ENCODE data around the gene HOXB7.

Gene HOXB7

GRCh38 chr17:48605991-48606891, 4.6 kb downstream of the HOXB7 start:
- no peak for DNase-seq (ENCODE audit: low read depth, low spot score)
- Histone ChIP-seq H3K9me3 (ENCODE audit: control insufficient read depth, insufficient read depth, low read length) (no peaks in the 10 kb centered on the region), H3K36me3 (ENCODE audit: control insufficient read depth, insufficient read depth, low read length) (no peaks in the 10 kb centered on the region), H3K4me3 (ENCODE audit: low read length) (no peak overlapping the region), H3K27me3 (ENCODE audit: control insufficient read depth, insufficient read depth, low read length) (peaks cover 97% of the 10 kb centered on the region), H3K4me1 (ENCODE audit: control insufficient read depth, insufficient read depth, low read length) (peaks cover 3% of the 10 kb centered on the region; the same call in 1 of the 2 replicates), H3K27ac (ENCODE audit: low read length) (no peak overlapping the region)
- no CpG with 5 or more reads among the region's 41 CpGs for WGBS (ENCODE audit: insufficient coverage, insufficient read length)

- DNase-seq (ENCODE audit: low read depth, low spot score), result no peak
- 100% methylated on average over 1 of the region's 10 CpGs for WGBS (ENCODE audit: insufficient coverage, insufficient read length)
- H3K36me3 ChIP-seq (ENCODE audit: control insufficient read depth, insufficient read depth, low read length), result no peaks in the 10 kb centered on the region
- no peaks in the 10 kb centered on the region for H3K9me3 ChIP-seq (ENCODE audit: control insufficient read depth, insufficient read depth, low read length)
- H3K27ac ChIP-seq (ENCODE audit: low read length), result no peak overlapping the region
- peaks cover 97% of the 10 kb centered on the region for H3K27me3 ChIP-seq (ENCODE audit: control insufficient read depth, insufficient read depth, low read length)
- peaks cover 2% of the 10 kb centered on the region; the same call in 1 of the 2 replicates for H3K4me1 ChIP-seq (ENCODE audit: control insufficient read depth, insufficient read depth, low read length)
- H3K4me3 ChIP-seq (ENCODE audit: low read length), result no peak overlapping the region
Observed at GRCh38 chr17:48605409-48605919, 5.4 kb downstream of the HOXB7 start.

- Histone ChIP-seq H3K4me1 (ENCODE audit: control insufficient read depth, insufficient read depth, low read length) (no peaks in the 10 kb centered on the region; the same call in 1 of the 2 replicates), H3K36me3 (ENCODE audit: control insufficient read depth, insufficient read depth, low read length) (no peaks in the 10 kb centered on the region), H3K9me3 (ENCODE audit: control insufficient read depth, insufficient read depth, low read length) (no peaks in the 10 kb centered on the region), H3K4me3 (ENCODE audit: low read length) (no peak within 1 kb of the TSS), H3K27me3 (ENCODE audit: control insufficient read depth, insufficient read depth, low read length) (peaks cover 98% of the 10 kb centered on the region), H3K27ac (ENCODE audit: low read length) (no peak within 1 kb of the TSS)
- no CpG with 5 or more reads among the region's 16 CpGs for WGBS (ENCODE audit: insufficient coverage, insufficient read length)
- no peak for DNase-seq (ENCODE audit: low read depth, low spot score)
Observed at GRCh38 chr17:48604770-48605329, 6.0 kb downstream of the HOXB7 start, which contains the start of gene HOXB6. Gene HOXB6 (minus strand): TSS chr17:48604986. CDS start chr17:48598150, 6,836 bp downstream.

DNA sequence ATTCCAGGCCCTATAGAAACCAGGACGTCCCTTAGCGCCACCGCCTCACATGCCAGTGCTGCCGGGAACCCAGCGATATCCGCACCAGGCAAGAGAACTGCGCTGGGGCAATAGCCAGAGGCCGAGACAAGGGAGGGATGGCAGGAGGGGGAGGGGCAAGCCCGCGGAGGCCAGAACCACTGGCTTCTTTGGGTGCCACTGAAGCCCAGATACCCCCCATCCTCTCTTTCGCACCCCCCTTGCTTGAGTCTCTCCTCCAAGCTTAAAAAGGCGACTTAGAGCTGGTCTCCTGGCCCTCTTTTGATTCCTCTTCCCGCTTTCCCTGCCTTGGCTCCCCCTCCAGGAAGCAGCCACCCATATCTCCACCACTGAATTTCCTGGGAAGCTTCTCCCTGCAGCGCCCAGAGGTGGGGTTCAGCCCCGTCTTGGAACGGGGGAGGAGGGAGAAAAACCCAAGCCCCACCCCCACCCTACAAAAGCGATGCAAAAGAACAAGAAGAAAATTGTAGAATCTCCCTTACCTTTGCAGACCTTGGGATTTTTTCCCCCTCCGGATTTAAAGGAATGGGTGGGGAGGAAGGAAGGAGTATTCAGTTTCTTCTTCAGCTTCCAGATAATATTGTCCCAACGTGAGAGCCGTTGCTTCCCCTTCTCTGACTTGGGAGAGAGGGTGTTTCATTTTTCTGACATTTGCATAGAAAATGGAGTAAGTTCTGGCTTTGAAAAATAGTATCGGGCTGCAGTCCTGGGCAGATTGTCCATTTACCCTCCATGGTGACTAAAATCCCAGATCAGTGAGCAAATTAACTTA, 6.7 kb downstream of the HOXB7 start:
- no peaks in the 10 kb centered on the region for H3K9me3 ChIP-seq (ENCODE audit: control insufficient read depth, insufficient read depth, low read length)
- no peak overlapping the region for H3K4me3 ChIP-seq (ENCODE audit: low read length)
- H3K4me1 ChIP-seq (ENCODE audit: control insufficient read depth, insufficient read depth, low read length), result no peaks in the 10 kb centered on the region; the same call in 1 of the 2 replicates
- no peaks in the 10 kb centered on the region for H3K36me3 ChIP-seq (ENCODE audit: control insufficient read depth, insufficient read depth, low read length)
- DNase-seq (ENCODE audit: low read depth, low spot score), result no peak
- H3K27me3 ChIP-seq (ENCODE audit: control insufficient read depth, insufficient read depth, low read length), result peaks cover 98% of the 10 kb centered on the region
- WGBS (ENCODE audit: insufficient coverage, insufficient read length), result no CpG with 5 or more reads among the region's 21 CpGs
- no peak overlapping the region for H3K27ac ChIP-seq (ENCODE audit: low read length)

DNA sequence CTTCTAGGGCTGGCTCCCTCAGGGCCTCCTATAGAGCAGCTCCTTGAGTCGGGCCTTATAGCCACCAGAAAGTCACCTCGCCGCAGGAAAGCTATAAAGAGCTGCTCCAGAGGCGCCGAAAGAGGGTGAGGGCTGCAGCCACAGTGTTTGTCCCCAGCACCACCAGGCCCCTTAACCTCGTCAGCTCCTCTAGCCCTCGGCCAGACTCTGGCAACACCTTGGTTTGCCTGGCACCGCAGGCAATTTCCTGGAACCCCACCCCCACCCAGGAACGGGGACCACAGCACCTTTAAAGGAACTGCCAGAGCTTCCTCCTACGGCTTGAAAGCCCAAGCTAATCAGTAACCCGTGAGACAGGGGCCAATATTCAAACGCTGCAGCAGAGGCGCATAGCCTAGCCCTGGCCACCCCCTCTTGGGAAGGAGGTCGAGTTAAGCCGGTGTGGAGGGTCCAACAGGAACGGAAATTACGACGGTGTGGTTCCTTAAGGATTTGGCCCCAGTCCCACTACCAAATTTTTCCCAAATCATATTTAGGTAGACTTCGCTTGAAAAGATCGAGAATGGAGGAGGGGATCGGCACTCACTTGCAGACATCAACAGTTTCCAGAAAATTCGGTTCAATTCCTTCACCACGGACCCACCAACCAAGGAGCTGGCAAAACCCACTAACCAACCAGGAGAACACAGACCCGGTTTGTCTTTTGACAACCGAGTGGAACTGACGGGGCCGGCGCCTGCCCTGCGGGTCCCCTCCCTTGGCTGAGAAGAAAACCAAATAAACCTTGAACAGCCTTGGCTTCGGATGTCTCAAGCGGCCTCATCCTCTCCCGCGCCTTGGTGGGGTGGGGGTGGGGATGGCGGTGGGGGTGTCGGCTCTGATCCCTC, 9.0 kb downstream of the HOXB7 start:
- no peaks in the 10 kb centered on the region; the same call in 1 of the 2 replicates for H3K4me1 ChIP-seq (ENCODE audit: control insufficient read depth, insufficient read depth, low read length)
- no peaks in the 10 kb centered on the region for H3K9me3 ChIP-seq (ENCODE audit: control insufficient read depth, insufficient read depth, low read length)
- no peak overlapping the region for H3K4me3 ChIP-seq (ENCODE audit: low read length)
- DNase-seq (ENCODE audit: low read depth, low spot score), result no peak
- WGBS (ENCODE audit: insufficient coverage, insufficient read length), result no CpG with 5 or more reads among the region's 35 CpGs
- no peaks in the 10 kb centered on the region for H3K36me3 ChIP-seq (ENCODE audit: control insufficient read depth, insufficient read depth, low read length)
- H3K27ac ChIP-seq (ENCODE audit: low read length), result no peak overlapping the region
- peaks cover 100% of the 10 kb centered on the region for H3K27me3 ChIP-seq (ENCODE audit: control insufficient read depth, insufficient read depth, low read length)

GRCh38 chr17:48601207-48601538, 9.6 kb downstream of the HOXB7 start:
- Histone ChIP-seq H3K4me3 (ENCODE audit: low read length) (no peak overlapping the region), H3K36me3 (ENCODE audit: control insufficient read depth, insufficient read depth, low read length) (no peaks in the 10 kb centered on the region), H3K27ac (ENCODE audit: low read length) (no peak overlapping the region), H3K9me3 (ENCODE audit: control insufficient read depth, insufficient read depth, low read length) (no peaks in the 10 kb centered on the region), H3K27me3 (ENCODE audit: control insufficient read depth, insufficient read depth, low read length) (peaks cover 100% of the 10 kb centered on the region), H3K4me1 (ENCODE audit: control insufficient read depth, insufficient read depth, low read length) (peaks cover 2% of the 10 kb centered on the region; the same call in 1 of the 2 replicates)
- DNase-seq (ENCODE audit: low read depth, low spot score), result no peak
- WGBS (ENCODE audit: insufficient coverage, insufficient read length), result no CpG with 5 or more reads among the region's 4 CpGs

- H3K9me3 ChIP-seq (ENCODE audit: control insufficient read depth, insufficient read depth, low read length), result no peaks in the 10 kb centered on the region
- H3K27me3 ChIP-seq (ENCODE audit: control insufficient read depth, insufficient read depth, low read length), result peaks cover 100% of the 10 kb centered on the region
- DNase-seq (ENCODE audit: low read depth, low spot score), result no peak
- H3K4me3 ChIP-seq (ENCODE audit: low read length), result no peak overlapping the region
- no peaks in the 10 kb centered on the region for H3K36me3 ChIP-seq (ENCODE audit: control insufficient read depth, insufficient read depth, low read length)
- no peak overlapping the region for H3K27ac ChIP-seq (ENCODE audit: low read length)
- no CpG with 5 or more reads among the region's 17 CpGs for WGBS (ENCODE audit: insufficient coverage, insufficient read length)
- H3K4me1 ChIP-seq (ENCODE audit: control insufficient read depth, insufficient read depth, low read length), result peaks cover 2% of the 10 kb centered on the region; the same call in 1 of the 2 replicates
Observed at GRCh38 chr17:48600244-48601098, 10.3 kb downstream of the HOXB7 start.

GRCh38 chr17:48599354-48599753, 11.5 kb downstream of the HOXB7 start:
- DNase-seq (ENCODE audit: low read depth, low spot score), result no peak
- no peaks in the 10 kb centered on the region for H3K36me3 ChIP-seq (ENCODE audit: control insufficient read depth, insufficient read depth, low read length)
- H3K27me3 ChIP-seq (ENCODE audit: control insufficient read depth, insufficient read depth, low read length), result peaks cover 100% of the 10 kb centered on the region
- peaks cover 2% of the 10 kb centered on the region; the same call in 1 of the 2 replicates for H3K4me1 ChIP-seq (ENCODE audit: control insufficient read depth, insufficient read depth, low read length)
- H3K4me3 ChIP-seq (ENCODE audit: low read length), result no peak overlapping the region
- no peak overlapping the region for H3K27ac ChIP-seq (ENCODE audit: low read length)
- WGBS (ENCODE audit: insufficient coverage, insufficient read length), result no CpG with 5 or more reads among the region's 5 CpGs
- H3K9me3 ChIP-seq (ENCODE audit: control insufficient read depth, insufficient read depth, low read length), result no peaks in the 10 kb centered on the region

GRCh38 chr17:48598736-48599135, 12.1 kb downstream of the HOXB7 start:
- Histone ChIP-seq H3K9me3 (ENCODE audit: control insufficient read depth, insufficient read depth, low read length) (no peaks in the 10 kb centered on the region), H3K27me3 (ENCODE audit: control insufficient read depth, insufficient read depth, low read length) (peaks cover 98% of the 10 kb centered on the region), H3K4me1 (ENCODE audit: control insufficient read depth, insufficient read depth, low read length) (peaks cover 4% of the 10 kb centered on the region; the same call in 1 of the 2 replicates), H3K36me3 (ENCODE audit: control insufficient read depth, insufficient read depth, low read length) (no peaks in the 10 kb centered on the region), H3K27ac (ENCODE audit: low read length) (no peak overlapping the region), H3K4me3 (ENCODE audit: low read length) (no peak overlapping the region)
- WGBS (ENCODE audit: insufficient coverage, insufficient read length), result no CpG with 5 or more reads among the region's 7 CpGs
- no peak for DNase-seq (ENCODE audit: low read depth, low spot score)

Data from iPS DF 6.9 (cell line).